ENCODE results near the gene AK3.
"Not testable (repeated sequence)": the region's sequence is repeated elsewhere in the genome, so short reads cannot be mapped to it uniquely, and the experiment has no call there.

The AK3 gene

GRCh38 chr9:4663956-4664355 lies 77.0 kb downstream of the AK3 start:
- no peak for DNase-seq
- H3K9me3 Mint-ChIP-seq, result peaks cover 0 to 2% of the 10 kb centered on the region in 2 donors

GRCh38 chr9:4662989-4663792 lies 77.8 kb downstream of the AK3 start:
- peak in 2 of 3 experiments; percentile 5 to 12 for DNase-seq
- H3K4me3 Mint-ChIP-seq, result peak overlapping the region; percentile 86 to 94
- H3K9me3 Mint-ChIP-seq, result peaks cover 0 to 2% of the 10 kb centered on the region in 2 donors
- H3K36me3 Mint-ChIP-seq (ENCODE audit: insufficient read depth), result peaks cover 17% of the 10 kb centered on the region
- ATAC-seq (replicated peaks), result peak; percentile 37
- H3K27ac Mint-ChIP-seq, result peak overlapping the region; percentile 95 to 96
- H3K4me1 Mint-ChIP-seq (ENCODE audit: low read depth in 2 of 2), result peaks cover 42 to 64% of the 10 kb centered on the region in 2 donors
- H3K27me3 Mint-ChIP-seq, result no peaks in the 10 kb centered on the region

More at GRCh38 chr9:4663956-4664355, 77.0 kb downstream of the AK3 start:
- ATAC-seq (replicated peaks), result no peak
- H3K27ac Mint-ChIP-seq, result peak overlapping the region; percentile 69 to 96
- peaks cover 17% of the 10 kb centered on the region for H3K36me3 Mint-ChIP-seq (ENCODE audit: insufficient read depth)
- H3K4me1 Mint-ChIP-seq (ENCODE audit: low read depth in 2 of 2), result peaks cover 42 to 64% of the 10 kb centered on the region in 2 donors
- peak overlapping the region; percentile 86 to 94 for H3K4me3 Mint-ChIP-seq
- no peaks in the 10 kb centered on the region for H3K27me3 Mint-ChIP-seq

GRCh38 chr9:4662108-4662988 lies 78.7 kb downstream of the AK3 start, which contains the start of gene PLPP6:
TSS of gene PLPP6 (plus strand) at chr9:4662294. CDS start at chr9:4662376, 82 bp downstream.
- Mint-ChIP-seq H3K27me3 (no peaks in the 10 kb centered on the region), H3K36me3 (ENCODE audit: insufficient read depth) (peaks cover 17% of the 10 kb centered on the region), H3K4me1 (ENCODE audit: low read depth in 2 of 2) (peaks cover 42 to 59% of the 10 kb centered on the region in 2 donors), H3K27ac (peak within 1 kb of the TSS; percentile 95 to 96), H3K4me3 (peak within 1 kb of the TSS; percentile 86 to 94), H3K9me3 (peaks cover 0 to 2% of the 10 kb centered on the region in 2 donors)
- DNase-seq, result peak; percentile 52 to 69 (median 54)
- peak; percentile 66 for ATAC-seq (replicated peaks)

GRCh38 chr9:4661611-4662010 lies 79.4 kb downstream of the AK3 start:
- Mint-ChIP-seq H3K9me3 (peaks cover 0 to 2% of the 10 kb centered on the region in 2 donors), H3K36me3 (ENCODE audit: insufficient read depth) (peaks cover 17% of the 10 kb centered on the region), H3K4me1 (ENCODE audit: low read depth in 2 of 2) (peaks cover 42 to 55% of the 10 kb centered on the region in 2 donors), H3K27me3 (no peaks in the 10 kb centered on the region), H3K27ac (peak overlapping the region; percentile 95 to 96), H3K4me3 (peak overlapping the region; percentile 86 to 94)
- DNase-seq (no peak), ATAC-seq (replicated peaks) (peak; percentile 23)

GRCh38 chr9:4661165-4661564 lies 79.8 kb downstream of the AK3 start:
- Mint-ChIP-seq H3K4me1 (ENCODE audit: low read depth in 2 of 2) (peaks cover 41 to 51% of the 10 kb centered on the region in 2 donors), H3K9me3 (peaks cover 0 to 2% of the 10 kb centered on the region in 2 donors), H3K4me3 (peak overlapping the region; percentile 86 to 94), H3K27ac (peak overlapping the region; percentile 95 to 96), H3K27me3 (no peaks in the 10 kb centered on the region), H3K36me3 (ENCODE audit: insufficient read depth) (peaks cover 17% of the 10 kb centered on the region)
- DNase-seq (no peak), ATAC-seq (replicated peaks) (no peak)

GRCh38 chr9:4660665-4661064 lies 80.3 kb downstream of the AK3 start:
- H3K36me3 Mint-ChIP-seq (ENCODE audit: insufficient read depth), result peaks cover 17% of the 10 kb centered on the region
- not testable (repeated sequence) for H3K9me3 Mint-ChIP-seq; H3K27me3 Mint-ChIP-seq; H3K27ac Mint-ChIP-seq; H3K4me3 Mint-ChIP-seq; ATAC-seq (replicated peaks); DNase-seq
- H3K4me1 Mint-ChIP-seq (ENCODE audit: low read depth in 2 of 2), result peaks cover 36 to 46% of the 10 kb centered on the region in 2 donors

All from effector memory CD8-positive, alpha-beta T cell (primary cell).